Duodenal mucosa (tissue), 2 donors: ENCODE data around the gene AHRR.

Source experiments
- H3K27ac ChIP-seq: one replicate; pipeline ENCODE4 v1.7.0; 2013; ENCODE audit warnings: low read depth, low read length
- H3K27me3 ChIP-seq, 2 donors: one replicate each; pipeline ENCODE4 v1.7.0; 2013; ENCODE audit warnings: low read length in 2 of 2, control low read depth in 1 of 2; ENCODE audit not compliant: insufficient read depth in 2 of 2, control insufficient read depth in 1 of 2
- H3K36me3 ChIP-seq, 2 donors: one replicate each; pipeline ENCODE4 v1.7.0; 2013; ENCODE audit warnings: low read length in 2 of 2, control low read depth in 1 of 2; ENCODE audit not compliant: insufficient read depth in 2 of 2, control insufficient read depth in 1 of 2
- H3K4me1 ChIP-seq, 2 donors: one replicate each; pipeline ENCODE4 v1.7.0; 2013; ENCODE audit warnings: low read length in 2 of 2, control low read depth in 1 of 2; ENCODE audit not compliant: insufficient read depth in 2 of 2, control insufficient read depth in 1 of 2
- H3K4me3 ChIP-seq, 2 donors: one replicate each; pipeline ENCODE4 v1.7.0; 2013; ENCODE audit warnings: low read length in 2 of 2, low read depth in 1 of 2
- H3K9ac ChIP-seq, 2 donors: one replicate each; pipeline ENCODE4 v1.7.0; 2013; ENCODE audit warnings: low read length in 2 of 2, low read depth in 1 of 2
- H3K9me3 ChIP-seq, 2 donors: one replicate each; pipeline ENCODE4 v1.7.0; 2013; ENCODE audit warnings: low read length in 2 of 2, control low read depth in 1 of 2; ENCODE audit not compliant: control insufficient read depth in 1 of 2

The AHRR gene

DNA sequence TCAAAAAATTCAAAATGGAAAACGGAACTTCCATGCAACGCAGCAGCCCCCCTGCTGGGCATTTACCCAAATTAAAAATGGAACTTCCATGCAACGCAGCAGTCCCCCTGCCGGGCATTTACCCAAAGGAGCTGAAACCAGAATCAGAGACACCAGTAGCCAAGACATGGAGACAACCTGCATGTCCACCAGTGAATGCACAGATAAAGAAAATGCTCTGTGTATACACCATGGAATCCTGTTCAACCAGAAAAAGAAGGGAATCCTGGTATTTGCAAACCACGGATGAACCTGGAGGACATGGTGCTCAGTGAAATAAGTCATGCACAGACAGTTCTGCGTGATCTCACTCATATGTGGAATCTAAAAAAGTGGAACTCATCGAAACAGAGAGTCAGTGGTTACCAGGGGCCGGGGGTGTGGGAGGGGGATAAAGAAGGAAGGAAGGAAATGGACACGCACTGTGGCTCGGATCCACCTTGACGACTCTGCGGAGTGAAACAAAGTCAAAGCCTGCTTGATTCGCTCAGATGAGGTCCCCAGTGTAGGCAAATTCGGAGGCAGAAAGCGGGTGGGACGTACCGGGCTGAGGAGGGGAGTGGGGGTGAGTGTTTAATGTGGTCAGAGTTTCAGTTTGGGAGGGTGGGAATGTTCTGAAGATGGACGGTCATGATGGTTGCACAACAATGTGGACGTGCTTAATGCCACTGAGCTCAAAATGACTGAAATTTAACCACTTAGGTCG, 81.3 kb downstream of the AHRR start:
- Histone ChIP-seq H3K9me3 (no peaks in the 10 kb centered on the region), H3K9ac (no peak overlapping the region), H3K4me3 (no peak overlapping the region), H3K27ac (no peak overlapping the region), H3K27me3 (peaks cover 18 to 25% of the 10 kb centered on the region in 2 donors), H3K4me1 (peaks cover 13 to 20% of the 10 kb centered on the region in 2 donors), H3K36me3 (no peaks in the 10 kb centered on the region)

- H3K4me1 ChIP-seq = peaks cover 13 to 14% of the 10 kb centered on the region in 2 donors
- no peak overlapping the region for H3K4me3 ChIP-seq
- H3K27ac ChIP-seq = no peak overlapping the region
- H3K9ac ChIP-seq = no peak overlapping the region
- no peaks in the 10 kb centered on the region for H3K9me3 ChIP-seq
- no peaks in the 10 kb centered on the region for H3K36me3 ChIP-seq
- peaks cover 15 to 24% of the 10 kb centered on the region in 2 donors for H3K27me3 ChIP-seq
Measured at GRCh38 chr5:403995-404394, 82.5 kb downstream of the AHRR start.

DNA sequence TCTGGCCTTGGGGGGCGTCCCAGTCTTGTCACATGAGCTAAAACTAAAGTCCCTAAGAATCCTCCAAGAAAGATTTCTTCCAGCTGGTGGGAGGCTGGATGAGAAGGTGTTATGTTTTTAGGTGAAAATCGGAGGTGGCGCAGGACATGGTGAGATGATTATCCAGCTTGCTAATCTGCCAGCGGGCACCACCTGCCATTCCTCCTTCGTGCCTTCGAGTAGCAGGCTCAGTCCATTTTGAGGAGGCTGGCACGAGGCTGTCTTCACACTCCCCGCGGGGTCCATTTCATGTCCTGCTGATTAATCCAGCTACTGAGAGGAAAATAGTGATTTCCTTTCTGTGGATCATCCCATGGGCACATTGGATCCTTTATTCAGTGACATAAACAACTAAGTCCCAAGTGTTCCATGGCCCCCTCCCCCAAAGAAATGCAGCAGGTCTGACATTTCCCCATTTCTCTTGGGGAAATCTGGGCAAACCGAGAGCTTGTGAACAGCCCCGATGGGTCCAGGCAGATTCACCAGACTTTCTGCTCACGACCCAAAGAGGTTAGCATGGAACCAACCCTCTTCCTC, 83.2 kb downstream of the AHRR start:
- Histone ChIP-seq H3K27me3 (peaks cover 12 to 17% of the 10 kb centered on the region in 2 donors), H3K27ac (no peak overlapping the region), H3K36me3 (no peaks in the 10 kb centered on the region), H3K4me1 (peaks cover 6 to 7% of the 10 kb centered on the region in 2 donors), H3K9me3 (no peaks in the 10 kb centered on the region), H3K4me3 (no peak overlapping the region), H3K9ac (no peak overlapping the region)

- H3K4me1 ChIP-seq = peaks cover 0 to under 1% of the 10 kb centered on the region in 2 donors
- H3K4me3 ChIP-seq = no peak overlapping the region
- peaks cover 7 to 11% of the 10 kb centered on the region in 2 donors for H3K27me3 ChIP-seq
- no peak overlapping the region for H3K9ac ChIP-seq
- no peak overlapping the region for H3K27ac ChIP-seq
- no peaks in the 10 kb centered on the region for H3K36me3 ChIP-seq
- no peaks in the 10 kb centered on the region for H3K9me3 ChIP-seq
Measured at GRCh38 chr5:405421-405820, 83.9 kb downstream of the AHRR start.

- Histone ChIP-seq H3K9me3 (no peaks in the 10 kb centered on the region), H3K36me3 (no peaks in the 10 kb centered on the region), H3K27ac (no peak overlapping the region), H3K9ac (no peak overlapping the region), H3K4me3 (no peak overlapping the region), H3K4me1 (no peaks in the 10 kb centered on the region), H3K27me3 (peaks cover 2 to 4% of the 10 kb centered on the region in 2 donors)
Measured at GRCh38 chr5:406041-406440, 84.5 kb downstream of the AHRR start.

DNA sequence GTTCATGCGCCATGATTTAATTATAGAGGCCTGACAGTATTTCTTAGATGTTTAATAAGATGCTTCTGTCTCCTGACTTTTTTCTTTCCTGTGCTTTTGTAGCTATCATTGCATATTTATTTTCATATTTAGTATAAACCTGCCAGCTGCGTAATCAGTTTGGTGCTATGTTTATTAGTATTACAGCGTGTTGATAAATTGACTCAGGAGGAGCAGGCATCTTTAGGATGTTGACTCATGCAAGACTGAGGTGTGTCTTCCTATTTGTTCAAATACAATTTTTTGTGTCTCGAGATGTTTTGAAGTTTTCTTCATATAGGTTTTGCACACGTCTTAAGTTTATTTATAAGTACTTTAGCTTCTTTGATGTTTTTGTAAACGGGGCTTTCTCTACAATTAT, 85.5 kb downstream of the AHRR start:
- H3K36me3 ChIP-seq = no peaks in the 10 kb centered on the region
- no peaks in the 10 kb centered on the region for H3K4me1 ChIP-seq
- no peaks in the 10 kb centered on the region for H3K9me3 ChIP-seq
- H3K4me3 ChIP-seq = no peak overlapping the region
- H3K27me3 ChIP-seq = peaks cover 0 to 4% of the 10 kb centered on the region in 2 donors
- H3K27ac ChIP-seq = no peak overlapping the region
- H3K9ac ChIP-seq = no peak overlapping the region

- H3K27ac ChIP-seq = no peak overlapping the region
- no peak overlapping the region for H3K4me3 ChIP-seq
- no peaks in the 10 kb centered on the region for H3K9me3 ChIP-seq
- peaks cover 0 to 4% of the 10 kb centered on the region in 2 donors for H3K27me3 ChIP-seq
- H3K36me3 ChIP-seq = no peaks in the 10 kb centered on the region
- no peak overlapping the region for H3K9ac ChIP-seq
- H3K4me1 ChIP-seq = no peaks in the 10 kb centered on the region
Measured at GRCh38 chr5:407801-408268, 86.3 kb downstream of the AHRR start.

GRCh38 chr5:410911-411517, 89.5 kb downstream of the AHRR start:
- Histone ChIP-seq H3K4me1 (peaks cover 0 to 4% of the 10 kb centered on the region in 2 donors), H3K27me3 (no peaks in the 10 kb centered on the region), H3K9me3 (no peaks in the 10 kb centered on the region), H3K36me3 (no peaks in the 10 kb centered on the region), H3K9ac (no peak overlapping the region), H3K27ac (no peak overlapping the region), H3K4me3 (no peak overlapping the region)

DNA sequence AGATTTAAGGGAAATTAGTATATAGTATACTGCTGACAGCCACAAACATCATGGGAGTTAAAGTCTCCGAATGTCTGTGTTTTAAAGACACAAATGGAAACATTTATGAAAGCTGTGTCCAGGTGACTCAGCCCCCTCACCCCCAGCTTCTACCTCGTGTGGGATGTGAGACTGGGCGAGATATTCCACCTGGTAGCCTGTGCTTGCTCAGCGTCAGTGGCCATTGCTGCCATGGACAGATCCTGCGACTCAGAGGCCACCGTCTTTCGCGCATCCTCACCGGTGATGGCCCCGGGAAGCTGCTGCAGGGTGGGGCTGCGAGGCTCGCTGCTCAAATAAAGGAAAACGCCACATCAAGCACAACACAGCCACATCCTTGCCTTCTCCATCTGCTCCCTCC, 90.2 kb downstream of the AHRR start:
- H3K9me3 ChIP-seq = no peaks in the 10 kb centered on the region
- H3K36me3 ChIP-seq = no peaks in the 10 kb centered on the region
- H3K27me3 ChIP-seq = no peaks in the 10 kb centered on the region
- peaks cover 0 to 6% of the 10 kb centered on the region in 2 donors for H3K4me1 ChIP-seq
- H3K27ac ChIP-seq = no peak overlapping the region
- H3K9ac ChIP-seq = no peak overlapping the region
- no peak overlapping the region for H3K4me3 ChIP-seq
